K562 (cell line): ENCODE results near the gene TSPAN18. TPM values are rescaled to one million over a fixed set of nuclear protein-coding genes. Genes with fewer than 3 reads are reported as not detected.

Experiments used
- ELF2 ChIP-seq: fragments of 250-450 bp; sonication (Bioruptor Pico); IDR thresholded peaks from 2 replicates; pipeline ENCODE4 v1.5.0; 2021; ENCODE audit warnings: mild to moderate bottlenecking
- HNRNPUL1 ChIP-seq: fragments of 200-400 bp; formaldehyde crosslinking; IDR thresholded peaks from 2 replicates; pipeline ENCODE4 v1.6.1; 2017; ENCODE audit warnings: low read length
- PHTF2 ChIP-seq: fragments of 250-450 bp; sonication (Bioruptor Pico); IDR thresholded peaks from 2 replicates; pipeline ENCODE4 v1.5.0; 2021; ENCODE audit warnings: mild to moderate bottlenecking
- RHOXF2B ChIP-seq: fragments of 250-450 bp; sonication (Bioruptor Pico); conservative IDR thresholded peaks from 2 replicates; pipeline ENCODE4 v1.5.1; 2021
- SRSF3 ChIP-seq: fragments of 200-400 bp; formaldehyde crosslinking; IDR thresholded peaks from 2 replicates; pipeline ENCODE4 v1.6.1; 2016; ENCODE audit warnings: mild to moderate bottlenecking, low read length, moderate library complexity; ENCODE audit not compliant: insufficient read depth
- ZKSCAN3 ChIP-seq: fragments of 250-450 bp; sonication (Bioruptor Pico); IDR thresholded peaks from 2 replicates; pipeline ENCODE4 v1.4.0; 2020
- ZNF217 ChIP-seq: sonication (generic); formaldehyde crosslinking; IDR thresholded peaks from 2 replicates; pipeline ENCODE4 v1.8.0; 2022; ENCODE audit warnings: mild to moderate bottlenecking, missing genetic modification reagents
- ZNF76 ChIP-seq: fragments of 250-450 bp; sonication (Bioruptor Pico); IDR thresholded peaks from 2 replicates; pipeline ENCODE4 v1.4.0; 2020; ENCODE audit warnings: mild to moderate bottlenecking, moderate library complexity, borderline replicate concordance
- polyA plus RNA-seq, 8 experiments: library from polyadenylated mRNA; depleted of rRNA in 4 of 8; stranded (reverse) in 5 of 8; unstranded in 3 of 8; fragments of >200 nt; fragmentation: Nextera tagmentation in 2 of 8; fragmentation: Illumina TruSeq in 1 of 8; extraction: Ambion mirVana in 2 of 8; extraction: Trizol in 1 of 8; gene quantifications; 2 replicates each; pipeline versions ENCODE4 v1.2.1 to v1.2.3, GENCODE V29; 2011 to 2014; ENCODE audit warnings: inconsistent platforms in 1 of 8, missing spikeins in 1 of 8
- total RNA-seq, 7 experiments: library from RNA; depleted of rRNA in 6 of 7; stranded (reverse); fragments of >200 nt in 6 of 7; fragmentation: Illumina TruSeq in 2 of 7; extraction: Trizol in 2 of 7; gene quantifications; 2 replicates each; pipeline versions ENCODE4 v1.2.1 to v1.2.3, GENCODE V29; 2011 to 2021; ENCODE audit warnings: low replicate concordance in 1 of 7
- TF ChIP-seq, protein P1 (sequence below): fragments of 250-450 bp; sonication (Bioruptor Pico); IDR thresholded peaks from 2 replicates; pipeline ENCODE4 v1.8.0; 2022; ENCODE audit warnings: inconsistent platforms
- TF ChIP-seq, protein P2 (sequence below), 2 experiments: fragments of 450-650 bp in 1 of 2; sonication (generic) in 1 of 2; formaldehyde crosslinking in 1 of 2; IDR thresholded peaks in 1 of 2; conservative IDR thresholded peaks in 1 of 2; 2 replicates each; pipeline versions ENCODE4 v1.6.1 to v1.8.1; 2016 to 2023; ENCODE audit warnings: mild to moderate bottlenecking in 2 of 2, moderate library complexity in 2 of 2, inconsistent platforms in 1 of 2, missing genetic modification reagents in 1 of 2
- TF ChIP-seq, protein P3 (sequence below): fragments of 450-650 bp; conservative IDR thresholded peaks from 2 replicates; pipeline ENCODE4 v1.6.1; 2016; ENCODE audit warnings: missing genetic modification characterization, low read depth, mild to moderate bottlenecking, control low read depth, missing compliant biosample characterization

TSPAN18 gene
- total and polyA plus RNA-seq, 9 of the 15 experiments (the other 6 are each of a cell fraction or from before 2014, with no cell fraction given) = 0.17 to 0.35 (median 0.22) TPM; not detected in 4

DNA sequence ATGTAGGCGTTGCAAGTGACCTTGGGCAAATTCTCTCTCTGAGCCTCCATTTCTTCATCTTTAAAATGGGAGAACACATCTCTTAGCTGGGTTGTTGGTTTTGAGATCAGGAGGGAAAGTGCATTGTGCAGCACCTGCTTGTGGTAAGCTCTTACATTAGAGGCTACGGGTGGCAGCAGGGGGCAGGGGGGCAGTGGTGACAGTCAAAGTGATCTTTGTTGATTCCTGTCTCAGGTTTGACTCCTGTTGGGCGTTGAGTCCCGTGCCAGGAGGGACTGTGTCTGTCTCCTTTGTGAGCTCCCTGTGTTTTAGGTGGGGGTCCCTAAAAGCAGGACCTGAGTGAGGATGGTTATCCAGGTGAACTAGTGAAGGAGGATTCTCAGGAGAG is 122.2 kb downstream of the TSPAN18 start (continued):
- TF ChIP-seq, protein P1, sequence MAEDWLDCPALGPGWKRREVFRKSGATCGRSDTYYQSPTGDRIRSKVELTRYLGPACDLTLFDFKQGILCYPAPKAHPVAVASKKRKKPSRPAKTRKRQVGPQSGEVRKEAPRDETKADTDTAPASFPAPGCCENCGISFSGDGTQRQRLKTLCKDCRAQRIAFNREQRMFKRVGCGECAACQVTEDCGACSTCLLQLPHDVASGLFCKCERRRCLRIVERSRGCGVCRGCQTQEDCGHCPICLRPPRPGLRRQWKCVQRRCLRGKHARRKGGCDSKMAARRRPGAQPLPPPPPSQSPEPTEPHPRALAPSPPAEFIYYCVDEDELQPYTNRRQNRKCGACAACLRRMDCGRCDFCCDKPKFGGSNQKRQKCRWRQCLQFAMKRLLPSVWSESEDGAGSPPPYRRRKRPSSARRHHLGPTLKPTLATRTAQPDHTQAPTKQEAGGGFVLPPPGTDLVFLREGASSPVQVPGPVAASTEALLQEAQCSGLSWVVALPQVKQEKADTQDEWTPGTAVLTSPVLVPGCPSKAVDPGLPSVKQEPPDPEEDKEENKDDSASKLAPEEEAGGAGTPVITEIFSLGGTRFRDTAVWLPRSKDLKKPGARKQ (CRISPR knock-in tag) = no peak
- TF ChIP-seq SRSF3 (no peak), HNRNPUL1 (no peak), ELF2 (CRISPR knock-in tag) (no peak), ZKSCAN3 (CRISPR knock-in tag) (no peak), ZNF217 (no peak), ZNF76 (CRISPR knock-in tag) (no peak), RHOXF2B (CRISPR knock-in tag) (no peak), PHTF2 (CRISPR knock-in tag) (no peak)
- TF ChIP-seq, protein P2, sequence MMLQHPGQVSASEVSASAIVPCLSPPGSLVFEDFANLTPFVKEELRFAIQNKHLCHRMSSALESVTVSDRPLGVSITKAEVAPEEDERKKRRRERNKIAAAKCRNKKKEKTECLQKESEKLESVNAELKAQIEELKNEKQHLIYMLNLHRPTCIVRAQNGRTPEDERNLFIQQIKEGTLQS (IDR thresholded peaks at IDR 0.05) = no peak
- TF ChIP-seq, protein P2 (CRISPR knock-in tag; conservative IDR thresholded peaks at IDR 0.05) = no peak
- TF ChIP-seq, protein P3, sequence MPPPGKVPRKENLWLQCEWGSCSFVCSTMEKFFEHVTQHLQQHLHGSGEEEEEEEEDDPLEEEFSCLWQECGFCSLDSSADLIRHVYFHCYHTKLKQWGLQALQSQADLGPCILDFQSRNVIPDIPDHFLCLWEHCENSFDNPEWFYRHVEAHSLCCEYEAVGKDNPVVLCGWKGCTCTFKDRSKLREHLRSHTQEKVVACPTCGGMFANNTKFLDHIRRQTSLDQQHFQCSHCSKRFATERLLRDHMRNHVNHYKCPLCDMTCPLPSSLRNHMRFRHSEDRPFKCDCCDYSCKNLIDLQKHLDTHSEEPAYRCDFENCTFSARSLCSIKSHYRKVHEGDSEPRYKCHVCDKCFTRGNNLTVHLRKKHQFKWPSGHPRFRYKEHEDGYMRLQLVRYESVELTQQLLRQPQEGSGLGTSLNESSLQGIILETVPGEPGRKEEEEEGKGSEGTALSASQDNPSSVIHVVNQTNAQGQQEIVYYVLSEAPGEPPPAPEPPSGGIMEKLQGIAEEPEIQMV (tag) = no peak
